Ishikawa (cell line): ENCODE measurements around the gene NDOR1.
A peak's percentile ranks its signal among the peaks of the same experiment; 100 is the strongest.

ENCODE experiments used
- CEBPB ChIP-seq: IDR thresholded peaks from 2 replicates; pipeline ENCODE4 v1.6.1; 2012
- CREB1 ChIP-seq: IDR thresholded peaks from 2 replicates; pipeline ENCODE4 v1.6.1; 2012; ENCODE audit warnings: low read depth
- EGR1 ChIP-seq: IDR thresholded peaks from 2 replicates; pipeline ENCODE4 v1.6.1; 2012
- EP300 ChIP-seq: IDR thresholded peaks from 2 replicates; pipeline ENCODE4 v1.6.1; 2012; ENCODE audit warnings: borderline replicate concordance
- FOXM1 ChIP-seq: IDR thresholded peaks from 2 replicates; pipeline ENCODE4 v1.6.1; 2012; ENCODE audit warnings: low read depth, borderline replicate concordance
- NFIC ChIP-seq: IDR thresholded peaks from 2 replicates; pipeline ENCODE4 v1.6.1; 2012
- RAD21 ChIP-seq: IDR thresholded peaks from 2 replicates; pipeline ENCODE4 v1.6.1; 2012; ENCODE audit warnings: low read depth
- TAF1 ChIP-seq: IDR thresholded peaks from 2 replicates; pipeline ENCODE4 v1.6.1; 2012; ENCODE audit warnings: low read depth, mild to moderate bottlenecking
- TCF12 ChIP-seq: IDR thresholded peaks from 2 replicates; pipeline ENCODE4 v1.6.1; 2012; ENCODE audit warnings: low read depth
- TEAD4 ChIP-seq: IDR thresholded peaks from 2 replicates; pipeline ENCODE4 v1.6.1; 2012
- USF1 ChIP-seq: IDR thresholded peaks from 2 replicates; pipeline ENCODE4 v1.6.1; 2012
- YY1 ChIP-seq: IDR thresholded peaks from 2 replicates; pipeline ENCODE4 v1.6.1; 2012; ENCODE audit warnings: low read depth
- ZBTB7A ChIP-seq: IDR thresholded peaks from 2 replicates; pipeline ENCODE4 v1.6.1; 2012; ENCODE audit warnings: low read depth
- TF ChIP-seq, protein P1 (sequence below): IDR thresholded peaks from 2 replicates; pipeline ENCODE4 v1.6.1; 2012; ENCODE audit warnings: low read depth, mild to moderate bottlenecking
- TF ChIP-seq, protein P2 (sequence below): IDR thresholded peaks from 2 replicates; pipeline ENCODE4 v1.6.1; 2012

Gene NDOR1

DNA sequence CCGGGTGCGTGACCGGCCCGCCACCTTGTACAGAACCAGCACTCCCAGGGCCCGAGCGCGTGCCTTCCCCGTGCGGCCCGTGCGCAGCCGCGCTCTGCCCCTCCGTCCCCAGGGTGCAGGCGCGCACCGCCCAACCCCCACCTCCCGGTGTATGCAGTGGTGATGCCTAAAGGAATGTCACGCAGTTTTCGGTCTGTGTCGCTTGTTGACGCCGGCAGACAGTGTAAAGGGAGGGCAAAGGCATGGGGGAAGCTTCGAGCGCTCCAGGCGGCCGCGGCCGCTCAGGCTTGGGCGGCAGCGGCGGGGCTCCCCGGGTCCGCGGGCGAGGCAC lies 37.0 kb upstream of the NDOR1 start:
- peak; percentile 16; the same call in 1 of the 2 replicates for TF ChIP-seq ZBTB7A
- TF ChIP-seq, protein P1, sequence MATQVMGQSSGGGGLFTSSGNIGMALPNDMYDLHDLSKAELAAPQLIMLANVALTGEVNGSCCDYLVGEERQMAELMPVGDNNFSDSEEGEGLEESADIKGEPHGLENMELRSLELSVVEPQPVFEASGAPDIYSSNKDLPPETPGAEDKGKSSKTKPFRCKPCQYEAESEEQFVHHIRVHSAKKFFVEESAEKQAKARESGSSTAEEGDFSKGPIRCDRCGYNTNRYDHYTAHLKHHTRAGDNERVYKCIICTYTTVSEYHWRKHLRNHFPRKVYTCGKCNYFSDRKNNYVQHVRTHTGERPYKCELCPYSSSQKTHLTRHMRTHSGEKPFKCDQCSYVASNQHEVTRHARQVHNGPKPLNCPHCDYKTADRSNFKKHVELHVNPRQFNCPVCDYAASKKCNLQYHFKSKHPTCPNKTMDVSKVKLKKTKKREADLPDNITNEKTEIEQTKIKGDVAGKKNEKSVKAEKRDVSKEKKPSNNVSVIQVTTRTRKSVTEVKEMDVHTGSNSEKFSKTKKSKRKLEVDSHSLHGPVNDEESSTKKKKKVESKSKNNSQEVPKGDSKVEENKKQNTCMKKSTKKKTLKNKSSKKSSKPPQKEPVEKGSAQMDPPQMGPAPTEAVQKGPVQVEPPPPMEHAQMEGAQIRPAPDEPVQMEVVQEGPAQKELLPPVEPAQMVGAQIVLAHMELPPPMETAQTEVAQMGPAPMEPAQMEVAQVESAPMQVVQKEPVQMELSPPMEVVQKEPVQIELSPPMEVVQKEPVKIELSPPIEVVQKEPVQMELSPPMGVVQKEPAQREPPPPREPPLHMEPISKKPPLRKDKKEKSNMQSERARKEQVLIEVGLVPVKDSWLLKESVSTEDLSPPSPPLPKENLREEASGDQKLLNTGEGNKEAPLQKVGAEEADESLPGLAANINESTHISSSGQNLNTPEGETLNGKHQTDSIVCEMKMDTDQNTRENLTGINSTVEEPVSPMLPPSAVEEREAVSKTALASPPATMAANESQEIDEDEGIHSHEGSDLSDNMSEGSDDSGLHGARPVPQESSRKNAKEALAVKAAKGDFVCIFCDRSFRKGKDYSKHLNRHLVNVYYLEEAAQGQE = no peak
- TF ChIP-seq, protein P2, sequence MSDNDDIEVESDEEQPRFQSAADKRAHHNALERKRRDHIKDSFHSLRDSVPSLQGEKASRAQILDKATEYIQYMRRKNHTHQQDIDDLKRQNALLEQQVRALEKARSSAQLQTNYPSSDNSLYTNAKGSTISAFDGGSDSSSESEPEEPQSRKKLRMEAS = peak; percentile 64

- TF ChIP-seq TEAD4 = peak; percentile 16
- TF ChIP-seq TAF1 = peak; percentile 16; the same call in 1 of the 2 replicates
- TF ChIP-seq, protein P2 = peak; percentile 93
- no peak for TF ChIP-seq CREB1
- TF ChIP-seq CEBPB = no peak; the same call in 1 of the 2 replicates
- peak; percentile 32; the same call in 1 of the 2 replicates for TF ChIP-seq TCF12
- TF ChIP-seq EGR1 = 0 out of 2 replicates have a peak, but pooled peaks have one; percentile 8
- no peak for TF ChIP-seq FOXM1
- TF ChIP-seq NFIC = peak; percentile 31; the same call in 1 of the 2 replicates
- peak; percentile 47; the same call in 1 of the 2 replicates for TF ChIP-seq ZBTB7A
Measured at GRCh38 chr9:137168904-137169856, 36.3 kb upstream of the NDOR1 start.

DNA sequence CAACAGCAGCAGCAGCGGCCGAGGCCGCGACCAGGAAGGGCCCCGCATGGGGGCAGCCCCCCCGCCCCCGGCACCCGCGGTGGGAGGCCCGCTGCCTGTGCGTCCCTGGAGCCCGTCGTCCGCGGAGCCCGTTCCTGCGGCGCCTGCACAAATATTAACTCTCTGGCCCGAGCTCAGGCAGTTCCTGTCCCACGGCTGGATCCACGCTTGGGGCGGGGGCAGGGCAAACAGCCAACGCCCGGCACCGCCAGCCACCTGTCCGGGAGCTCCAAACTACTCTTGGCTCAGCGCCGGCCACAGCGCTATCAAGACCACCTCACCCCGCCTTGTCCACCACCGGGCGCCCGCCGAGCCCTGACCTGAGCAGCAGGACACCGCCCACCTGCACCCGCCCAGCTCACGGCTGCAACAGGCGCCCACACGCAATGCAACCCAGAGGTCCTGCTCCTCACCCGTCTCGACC lies 35.6 kb upstream of the NDOR1 start, which contains the start of gene LRRC26:
Gene LRRC26 (minus strand): TSS at position 156 of the 463 bp plus-strand sequence. CDS start 108 bp downstream, at position 48.
- TF ChIP-seq TAF1 (no peak), CREB1 (no peak), EGR1 (no peak), USF1 (no peak), FOXM1 (no peak), NFIC (no peak), ZBTB7A (no peak)

DNA sequence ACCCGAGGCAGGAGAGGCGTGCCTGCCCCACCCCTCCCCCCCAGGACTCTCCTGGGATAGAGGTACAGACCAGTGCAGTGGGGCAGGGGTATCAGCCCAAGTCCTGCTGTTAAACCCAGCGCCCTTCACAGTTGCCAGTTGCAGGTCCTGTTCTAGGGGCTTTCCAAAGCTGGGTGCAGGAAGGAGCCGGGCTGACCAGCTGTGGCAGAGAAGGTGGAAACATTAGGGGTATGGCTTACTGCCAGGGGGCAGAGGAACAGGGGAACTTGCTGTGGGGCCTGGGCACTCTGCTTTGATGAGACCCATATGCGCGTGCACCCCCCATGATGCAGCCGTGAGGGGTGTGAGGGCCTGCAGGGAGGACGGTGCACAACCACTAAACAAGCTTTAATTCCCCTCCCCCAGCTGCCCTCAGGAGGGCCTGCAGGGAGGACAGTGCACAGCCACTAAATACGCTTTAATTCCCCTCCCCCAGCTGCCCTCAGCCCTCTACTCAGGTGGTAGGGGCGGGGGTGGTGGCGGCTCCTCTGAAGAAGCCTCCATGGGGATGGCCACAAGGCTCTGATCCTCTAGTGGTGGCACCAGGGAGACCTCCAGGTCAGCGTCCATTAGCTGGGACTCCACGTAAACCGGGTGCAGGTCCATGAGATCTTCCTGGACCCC lies 34.9 kb upstream of the NDOR1 start:
- TF ChIP-seq RAD21 (no peak), YY1 (no peak), NFIC (no peak), TCF12 (no peak), FOXM1 (no peak), TAF1 (no peak), CEBPB (no peak), TEAD4 (no peak)
- TF ChIP-seq, protein P2 = no peak

GRCh38 chr9:137171149-137171900 lies 34.2 kb upstream of the NDOR1 start:
- TF ChIP-seq NFIC (no peak), TEAD4 (no peak), CEBPB (no peak), YY1 (no peak), RAD21 (no peak), TCF12 (no peak), ZBTB7A (no peak), EGR1 (no peak), FOXM1 (no peak), TAF1 (no peak), EP300 (no peak), USF1 (no peak)
- TF ChIP-seq, protein P1 = no peak
- TF ChIP-seq, protein P2 = no peak
